ENCODE results near the gene ULK2. TPM values are rescaled to one million over a fixed set of nuclear protein-coding genes. Genes with fewer than 3 reads are reported as not detected.
A peak's percentile ranks its signal among the peaks of the same experiment; 100 is the strongest.
"Not testable (repeated sequence)": the region's sequence is repeated elsewhere in the genome, so short reads cannot be mapped to it uniquely, and the experiment has no call there.

Gene ULK2
- total RNA-seq, 2 experiments from 2014 or later, result 6.8 TPM; not detected in 1

GRCh38 chr17:19897903-19898302, 30.2 kb upstream of the ULK2 start:
- no peak overlapping the region for H3K4me2 ChIP-seq (ENCODE audit: low read length)
- TF ChIP-seq CTCF (conservative IDR thresholded peaks at IDR 0.05; ENCODE audit: low read length) (no peak), EZH2phosphoT487 (IDR thresholded peaks at IDR 0.05; ENCODE audit: borderline replicate concordance, low read depth, low read length) (no peak)
- H3K4me3 ChIP-seq (ENCODE audit: low read depth, low read length, poor library complexity, severe bottlenecking), result no peak overlapping the region
- DNase-seq (ENCODE audit: low spot score), result no peak
- H3K79me2 ChIP-seq (ENCODE audit: insufficient read depth, low read depth, low read length), result no peaks in the 10 kb centered on the region
- peaks cover 22% of the 10 kb centered on the region for H3K36me3 ChIP-seq (ENCODE audit: insufficient read depth, low read length)
- POLR2A ChIA-PET, result no interaction called here
- no peaks in the 10 kb centered on the region for H3K4me1 ChIP-seq (ENCODE audit: insufficient read depth, low read length, poor library complexity, severe bottlenecking)
- no peak overlapping the region for H2AFZ ChIP-seq (ENCODE audit: low read length)
- CTCF ChIA-PET (ENCODE audit: unreplicated experiment), result no interaction called here
- H3K9me3 ChIP-seq (ENCODE audit: low read length), result no peaks in the 10 kb centered on the region
- no TSS peak for BruUV-seq (replicated peaks)
- intact Hi-C loops (cut with micrococcal nuclease; ENCODE audit: unreplicated experiment), result no loop called here
- no peaks in the 10 kb centered on the region for H3K9me2 ChIP-seq (ENCODE audit: insufficient read depth, low read length)
- H4K20me1 ChIP-seq (ENCODE audit: insufficient read depth, low read length), result no peaks in the 10 kb centered on the region
- no peak overlapping the region for H3K27ac ChIP-seq (ENCODE audit: low read depth, low read length, poor library complexity, severe bottlenecking)

- H3K4me2 ChIP-seq (ENCODE audit: low read length), result no peak overlapping the region
- no peaks in the 10 kb centered on the region for H3K79me2 ChIP-seq (ENCODE audit: insufficient read depth, low read depth, low read length)
- H3K9me3 ChIP-seq (ENCODE audit: low read length), result no peaks in the 10 kb centered on the region
- DNase-seq (ENCODE audit: low spot score), result no peak
- no peak for TF ChIP-seq CTCF (conservative IDR thresholded peaks at IDR 0.05; ENCODE audit: low read length)
- no peak for TF ChIP-seq EZH2phosphoT487 (IDR thresholded peaks at IDR 0.05; ENCODE audit: borderline replicate concordance, low read depth, low read length)
- intact Hi-C loops (cut with micrococcal nuclease; ENCODE audit: unreplicated experiment), result no loop called here
- H3K9me2 ChIP-seq (ENCODE audit: insufficient read depth, low read length), result no peaks in the 10 kb centered on the region
- no peaks in the 10 kb centered on the region for H4K20me1 ChIP-seq (ENCODE audit: insufficient read depth, low read length)
- BruUV-seq (replicated peaks), result no TSS peak
- CTCF ChIA-PET (ENCODE audit: unreplicated experiment), result no interaction called here
- H3K27ac ChIP-seq (ENCODE audit: low read depth, low read length, poor library complexity, severe bottlenecking), result no peak overlapping the region
- no peaks in the 10 kb centered on the region for H3K4me1 ChIP-seq (ENCODE audit: insufficient read depth, low read length, poor library complexity, severe bottlenecking)
- H3K36me3 ChIP-seq (ENCODE audit: insufficient read depth, low read length), result peaks cover 17% of the 10 kb centered on the region
- H2AFZ ChIP-seq (ENCODE audit: low read length), result no peak overlapping the region
- POLR2A ChIA-PET, result no interaction called here
- no peak overlapping the region for H3K4me3 ChIP-seq (ENCODE audit: low read depth, low read length, poor library complexity, severe bottlenecking)
These were observed 29.5 kb upstream of the ULK2 start for GRCh38 chr17:19897090-19897837.

GRCh38 chr17:19896679-19897078, 28.9 kb upstream of the ULK2 start:
- Histone ChIP-seq H4K20me1 (ENCODE audit: insufficient read depth, low read length) (no peaks in the 10 kb centered on the region), H3K79me2 (ENCODE audit: insufficient read depth, low read depth, low read length) (no peaks in the 10 kb centered on the region), H3K4me1 (ENCODE audit: insufficient read depth, low read length, poor library complexity, severe bottlenecking) (no peaks in the 10 kb centered on the region), H2AFZ (ENCODE audit: low read length) (no peak overlapping the region), H3K4me3 (ENCODE audit: low read depth, low read length, poor library complexity, severe bottlenecking) (no peak overlapping the region), H3K9me3 (ENCODE audit: low read length) (no peaks in the 10 kb centered on the region), H3K36me3 (ENCODE audit: insufficient read depth, low read length) (peaks cover 14% of the 10 kb centered on the region; the same call in 1 of the 2 replicates), H3K4me2 (ENCODE audit: low read length) (no peak overlapping the region), H3K9me2 (ENCODE audit: insufficient read depth, low read length) (no peaks in the 10 kb centered on the region), H3K27ac (ENCODE audit: low read depth, low read length, poor library complexity, severe bottlenecking) (no peak overlapping the region)
- DNase-seq (ENCODE audit: low spot score), result no peak
- ChIA-PET CTCF (ENCODE audit: unreplicated experiment) (no interaction called here), POLR2A (no interaction called here)
- intact Hi-C loops (cut with micrococcal nuclease; ENCODE audit: unreplicated experiment), result no loop called here
- BruUV-seq (replicated peaks), result TSS peak; percentile 46
- TF ChIP-seq EZH2phosphoT487 (IDR thresholded peaks at IDR 0.05; ENCODE audit: borderline replicate concordance, low read depth, low read length) (no peak), CTCF (conservative IDR thresholded peaks at IDR 0.05; ENCODE audit: low read length) (no peak)

- H3K9me2 ChIP-seq (ENCODE audit: insufficient read depth, low read length); CTCF ChIA-PET (ENCODE audit: unreplicated experiment); H3K79me2 ChIP-seq (ENCODE audit: insufficient read depth, low read depth, low read length); BruUV-seq (replicated peaks); H3K36me3 ChIP-seq (ENCODE audit: insufficient read depth, low read length); H3K27ac ChIP-seq (ENCODE audit: low read depth, low read length, poor library complexity, severe bottlenecking); POLR2A ChIA-PET; H2AFZ ChIP-seq (ENCODE audit: low read length); DNase-seq (ENCODE audit: low spot score); H3K9me3 ChIP-seq (ENCODE audit: low read length); H3K4me3 ChIP-seq (ENCODE audit: low read depth, low read length, poor library complexity, severe bottlenecking); intact Hi-C loops (cut with micrococcal nuclease; ENCODE audit: unreplicated experiment); H3K4me1 ChIP-seq (ENCODE audit: insufficient read depth, low read length, poor library complexity, severe bottlenecking); H4K20me1 ChIP-seq (ENCODE audit: insufficient read depth, low read length); H3K4me2 ChIP-seq (ENCODE audit: low read length): not testable (repeated sequence)
These were observed 22.8 kb upstream of the ULK2 start for GRCh38 chr17:19890554-19890953.

Measured in OCI-LY7 (cell line).